Ovary (tissue), 3 donors: ENCODE measurements around the gene STK36.

ENCODE experiments used
- EP300 ChIP-seq: sonication (generic); formaldehyde crosslinking; IDR thresholded peaks from one replicate; pipeline ENCODE4 v1.6.1; 2017; ENCODE audit warnings: antibody characterized with exemption
- TF ChIP-seq, protein P1 (sequence below), 3 donors: fragments of 450-650 bp in 2 of 3; fragments of 200-600 bp in 1 of 3; IDR thresholded peaks; one replicate each; pipeline versions ENCODE4 v1.5.1 to v1.8.0; 2016 to 2022; ENCODE audit warnings: antibody characterized with exemption in 3 of 3, mild to moderate bottlenecking in 1 of 3
- donor health status: DM: no; HTN: no; CAD: no.

DNA sequence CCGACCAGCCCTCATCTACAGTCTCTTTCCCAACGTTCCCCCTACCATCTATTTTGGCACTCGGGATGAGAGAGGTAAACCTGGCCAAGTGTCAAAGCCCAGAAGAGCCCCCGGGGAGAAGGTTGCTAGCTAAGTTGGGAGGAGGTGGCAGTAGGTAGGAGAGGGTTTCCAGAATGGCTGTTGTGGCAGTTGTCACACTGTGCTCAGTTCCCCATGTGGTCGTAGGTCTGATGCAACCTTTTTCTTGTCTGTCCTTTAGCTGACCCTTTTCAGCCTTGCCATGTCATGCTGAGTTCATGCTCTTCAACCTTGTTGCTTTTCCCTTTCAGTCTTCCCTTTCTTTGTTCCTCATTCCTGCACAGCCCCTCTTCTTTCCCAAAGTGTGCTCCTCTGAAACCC, 73.3 kb downstream of the STK36 start:
- TF ChIP-seq, protein P1, sequence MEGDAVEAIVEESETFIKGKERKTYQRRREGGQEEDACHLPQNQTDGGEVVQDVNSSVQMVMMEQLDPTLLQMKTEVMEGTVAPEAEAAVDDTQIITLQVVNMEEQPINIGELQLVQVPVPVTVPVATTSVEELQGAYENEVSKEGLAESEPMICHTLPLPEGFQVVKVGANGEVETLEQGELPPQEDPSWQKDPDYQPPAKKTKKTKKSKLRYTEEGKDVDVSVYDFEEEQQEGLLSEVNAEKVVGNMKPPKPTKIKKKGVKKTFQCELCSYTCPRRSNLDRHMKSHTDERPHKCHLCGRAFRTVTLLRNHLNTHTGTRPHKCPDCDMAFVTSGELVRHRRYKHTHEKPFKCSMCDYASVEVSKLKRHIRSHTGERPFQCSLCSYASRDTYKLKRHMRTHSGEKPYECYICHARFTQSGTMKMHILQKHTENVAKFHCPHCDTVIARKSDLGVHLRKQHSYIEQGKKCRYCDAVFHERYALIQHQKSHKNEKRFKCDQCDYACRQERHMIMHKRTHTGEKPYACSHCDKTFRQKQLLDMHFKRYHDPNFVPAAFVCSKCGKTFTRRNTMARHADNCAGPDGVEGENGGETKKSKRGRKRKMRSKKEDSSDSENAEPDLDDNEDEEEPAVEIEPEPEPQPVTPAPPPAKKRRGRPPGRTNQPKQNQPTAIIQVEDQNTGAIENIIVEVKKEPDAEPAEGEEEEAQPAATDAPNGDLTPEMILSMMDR (IDR thresholded peaks at IDR 0.05) = no peak
- TF ChIP-seq EP300 = no peak
